Tibial nerve (tissue), 3 donors: Measurements from ENCODE around the gene CAMK1D.

Source experiments
- EP300 ChIP-seq, 2 donors: sonication (generic); formaldehyde crosslinking; IDR thresholded peaks; one replicate each; pipeline ENCODE4 v1.6.1; 2017; ENCODE audit warnings: antibody characterized with exemption in 2 of 2, mild to moderate bottlenecking in 1 of 2
- POLR2A ChIP-seq, 2 donors: fragments of 450-650 bp; IDR thresholded peaks; one replicate each; pipeline ENCODE4 v1.6.1; 2017; ENCODE audit warnings: antibody characterized with exemption in 2 of 2, mild to moderate bottlenecking in 2 of 2, moderate library complexity in 2 of 2

- TF ChIP-seq EP300 (IDR thresholded peaks at IDR 0.05) (no peak), POLR2A (IDR thresholded peaks at IDR 0.05) (no peak)
Observed at GRCh38 chr10:12348294-12348869, 965 bp upstream of the CAMK1D start.
